Immature natural killer cell (primary cell): ENCODE data around the gene CYBC1. TPM values are rescaled to one million over a fixed set of nuclear protein-coding genes. Genes with fewer than 3 reads are reported as not detected.

Experiments used
- DNase-seq, 3 donors: peaks; one replicate each; pipeline ENCODE4 v3.0.0; 2022; ENCODE audit warnings: mixed read lengths in 1 of 3
- H3K27ac Mint-ChIP-seq, 6 donors: one replicate each; pipeline ENCODE4 v1.8.0; 2020; ENCODE audit warnings: mixed read lengths in 6 of 6, mild to moderate bottlenecking in 5 of 6, inconsistent platforms in 4 of 6, moderate library complexity in 3 of 6
- H3K27me3 Mint-ChIP-seq, 3 donors: one replicate each; pipeline ENCODE4 v1.8.0; 2020 to 2021; ENCODE audit warnings: low read depth in 3 of 3, mild to moderate bottlenecking in 3 of 3, mixed read lengths in 3 of 3, moderate library complexity in 3 of 3, inconsistent platforms in 1 of 3
- H3K36me3 Mint-ChIP-seq, 3 donors: one replicate each; pipeline ENCODE4 v1.8.0; 2020; ENCODE audit warnings: mixed read lengths in 3 of 3, inconsistent platforms in 2 of 3, mild to moderate bottlenecking in 2 of 3
- H3K4me1 Mint-ChIP-seq, 2 donors: one replicate each; pipeline ENCODE4 v1.8.0; 2020; ENCODE audit warnings: inconsistent platforms in 2 of 2, mild to moderate bottlenecking in 2 of 2, mixed read lengths in 2 of 2, moderate library complexity in 1 of 2
- H3K4me3 Mint-ChIP-seq, 5 donors: one replicate each; pipeline ENCODE4 v1.8.0; 2020; ENCODE audit warnings: mild to moderate bottlenecking in 5 of 5, mixed read lengths in 5 of 5, inconsistent platforms in 3 of 5, moderate library complexity in 3 of 5
- H3K9me3 Mint-ChIP-seq, 6 donors: one replicate each; pipeline ENCODE4 v1.8.0; 2020; ENCODE audit warnings: mild to moderate bottlenecking in 6 of 6, mixed read lengths in 6 of 6, inconsistent platforms in 4 of 6, moderate library complexity in 3 of 6
- polyA plus RNA-seq, 3 donors: library from polyadenylated mRNA; unstranded; fragments of 300-500 nt; fragmentation: Illumina TruSeq; gene quantifications; one replicate each; pipeline ENCODE4 v1.2.3, GENCODE V29; 2021

CYBC1 gene
- polyA plus RNA-seq, 3 donors from 2014 or later, result 182 to 246 (median 243) TPM

DNA sequence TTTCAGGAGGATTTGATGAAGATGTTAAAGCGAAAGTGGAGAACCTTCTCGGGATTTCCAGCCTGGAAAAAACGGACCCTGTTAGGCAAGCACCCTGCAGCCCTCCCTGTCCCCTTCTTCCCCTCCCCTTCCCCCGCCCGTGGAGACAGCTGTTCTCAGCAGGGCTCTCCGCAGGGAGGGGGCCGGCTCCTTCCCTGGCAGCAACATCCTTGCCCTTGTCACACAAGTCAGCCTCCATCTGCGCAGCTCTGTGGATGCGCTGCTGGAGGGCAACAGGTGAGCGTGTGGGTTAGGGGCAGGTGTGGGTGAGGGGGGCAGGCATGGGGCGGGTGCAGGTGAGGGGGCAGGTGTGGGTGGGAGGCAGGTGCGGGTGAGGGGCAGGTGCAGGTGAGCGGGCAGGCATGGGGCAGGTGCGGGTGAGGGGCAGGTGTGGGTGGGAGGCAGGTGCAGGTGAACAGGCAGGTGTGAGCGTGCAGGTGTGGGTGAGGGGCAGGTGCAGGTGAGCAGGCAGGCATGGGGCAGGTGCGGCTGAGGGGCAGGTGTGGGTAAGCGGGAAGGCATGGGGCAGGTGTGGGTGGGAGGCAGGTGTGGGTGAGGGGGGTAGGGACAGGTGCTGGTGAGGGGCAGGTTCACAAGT, 9.4 kb downstream of the CYBC1 start:
- DNase-seq, result no peak
- Mint-ChIP-seq H3K9me3 (no peaks in the 10 kb centered on the region), H3K4me3 (no peak overlapping the region), H3K27ac (peak overlapping the region in 2 of 6 donors; percentile 19 to 69), H3K27me3 (peaks cover 0 to 1% (median 0%) of the 10 kb centered on the region in 3 donors), H3K36me3 (no peaks in the 10 kb centered on the region), H3K4me1 (peaks cover 0 to 8% of the 10 kb centered on the region in 2 donors)

- H3K4me1 Mint-ChIP-seq, result peaks cover 4 to 9% of the 10 kb centered on the region in 2 donors
- no peak overlapping the region for H3K4me3 Mint-ChIP-seq
- H3K27me3 Mint-ChIP-seq, result peaks cover 0 to 1% (median 0%) of the 10 kb centered on the region in 3 donors
- H3K9me3 Mint-ChIP-seq, result no peaks in the 10 kb centered on the region
- no peaks in the 10 kb centered on the region for H3K36me3 Mint-ChIP-seq
- DNase-seq, result no peak
- H3K27ac Mint-ChIP-seq, result peak overlapping the region in 2 of 6 donors; percentile 43 to 69
These were observed 10.0 kb downstream of the CYBC1 start for GRCh38 chr17:82440469-82440981.

DNA sequence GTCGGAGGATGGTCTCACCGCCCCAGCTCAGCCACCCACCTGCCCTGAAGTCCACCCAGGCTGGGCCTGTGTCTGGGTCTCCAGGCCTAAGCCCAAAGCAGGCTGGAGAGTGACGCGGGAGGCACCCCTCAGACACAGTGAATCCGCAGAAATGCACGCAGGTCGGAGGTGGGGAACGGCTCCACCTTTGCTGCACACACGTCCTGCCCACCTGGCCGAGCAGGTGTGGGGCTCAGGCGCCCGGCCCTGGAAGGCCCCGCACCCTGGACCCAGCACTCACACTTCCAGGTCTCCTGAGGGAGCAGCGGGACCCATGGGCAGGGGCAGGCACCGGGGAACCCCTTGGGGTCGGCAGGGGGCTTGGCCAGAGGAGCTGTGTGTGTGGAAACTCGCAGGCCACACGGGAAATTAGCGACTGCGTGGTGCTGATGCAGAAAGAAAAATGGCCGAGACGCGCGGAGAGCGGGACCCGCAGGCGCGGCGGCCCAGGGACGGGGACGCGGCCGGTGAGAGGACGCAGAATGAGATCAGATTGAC, 10.7 kb downstream of the CYBC1 start:
- Mint-ChIP-seq H3K4me3 (no peak overlapping the region), H3K9me3 (no peaks in the 10 kb centered on the region), H3K27me3 (peaks cover 0 to 6% (median 0%) of the 10 kb centered on the region in 3 donors), H3K4me1 (peaks cover 10 to 15% of the 10 kb centered on the region in 2 donors), H3K36me3 (no peaks in the 10 kb centered on the region), H3K27ac (no peak overlapping the region)
- DNase-seq, result no peak

- DNase-seq, result no peak
- Mint-ChIP-seq H3K27me3 (peaks cover 0 to 6% (median 0%) of the 10 kb centered on the region in 3 donors), H3K9me3 (no peaks in the 10 kb centered on the region), H3K27ac (no peak overlapping the region), H3K36me3 (no peaks in the 10 kb centered on the region), H3K4me3 (no peak overlapping the region), H3K4me1 (peaks cover 16 to 21% of the 10 kb centered on the region in 2 donors)
These were observed 11.2 kb downstream of the CYBC1 start for GRCh38 chr17:82439194-82439828.

GRCh38 chr17:82438401-82439193, 12.0 kb downstream of the CYBC1 start:
- no peak overlapping the region for H3K27ac Mint-ChIP-seq
- DNase-seq, result no peak

GRCh38 chr17:82437325-82437668, 13.3 kb downstream of the CYBC1 start:
- Mint-ChIP-seq H3K27me3 (peaks cover 0 to 8% (median 0%) of the 10 kb centered on the region in 3 donors), H3K27ac (peak overlapping the region in 1 of 6 donors; percentile 40), H3K4me1 (peaks cover 24 to 28% of the 10 kb centered on the region in 2 donors), H3K9me3 (no peaks in the 10 kb centered on the region), H3K4me3 (no peak overlapping the region), H3K36me3 (no peaks in the 10 kb centered on the region)
- no peak for DNase-seq

More at GRCh38 chr17:82438401-82439193, 12.0 kb downstream of the CYBC1 start:
- no peaks in the 10 kb centered on the region for H3K9me3 Mint-ChIP-seq
- H3K4me3 Mint-ChIP-seq, result no peak overlapping the region
- peaks cover 23 to 26% of the 10 kb centered on the region in 2 donors for H3K4me1 Mint-ChIP-seq
- no peaks in the 10 kb centered on the region for H3K36me3 Mint-ChIP-seq
- H3K27me3 Mint-ChIP-seq, result peaks cover 0 to 6% (median 0%) of the 10 kb centered on the region in 3 donors

- Mint-ChIP-seq H3K9me3 (no peaks in the 10 kb centered on the region), H3K4me1 (peaks cover 24 to 30% of the 10 kb centered on the region in 2 donors), H3K27ac (no peak overlapping the region), H3K36me3 (no peaks in the 10 kb centered on the region), H3K4me3 (no peak overlapping the region), H3K27me3 (peaks cover 0 to 8% (median 0%) of the 10 kb centered on the region in 3 donors)
- DNase-seq, result no peak
These were observed 13.8 kb downstream of the CYBC1 start for GRCh38 chr17:82436601-82437324.

DNA sequence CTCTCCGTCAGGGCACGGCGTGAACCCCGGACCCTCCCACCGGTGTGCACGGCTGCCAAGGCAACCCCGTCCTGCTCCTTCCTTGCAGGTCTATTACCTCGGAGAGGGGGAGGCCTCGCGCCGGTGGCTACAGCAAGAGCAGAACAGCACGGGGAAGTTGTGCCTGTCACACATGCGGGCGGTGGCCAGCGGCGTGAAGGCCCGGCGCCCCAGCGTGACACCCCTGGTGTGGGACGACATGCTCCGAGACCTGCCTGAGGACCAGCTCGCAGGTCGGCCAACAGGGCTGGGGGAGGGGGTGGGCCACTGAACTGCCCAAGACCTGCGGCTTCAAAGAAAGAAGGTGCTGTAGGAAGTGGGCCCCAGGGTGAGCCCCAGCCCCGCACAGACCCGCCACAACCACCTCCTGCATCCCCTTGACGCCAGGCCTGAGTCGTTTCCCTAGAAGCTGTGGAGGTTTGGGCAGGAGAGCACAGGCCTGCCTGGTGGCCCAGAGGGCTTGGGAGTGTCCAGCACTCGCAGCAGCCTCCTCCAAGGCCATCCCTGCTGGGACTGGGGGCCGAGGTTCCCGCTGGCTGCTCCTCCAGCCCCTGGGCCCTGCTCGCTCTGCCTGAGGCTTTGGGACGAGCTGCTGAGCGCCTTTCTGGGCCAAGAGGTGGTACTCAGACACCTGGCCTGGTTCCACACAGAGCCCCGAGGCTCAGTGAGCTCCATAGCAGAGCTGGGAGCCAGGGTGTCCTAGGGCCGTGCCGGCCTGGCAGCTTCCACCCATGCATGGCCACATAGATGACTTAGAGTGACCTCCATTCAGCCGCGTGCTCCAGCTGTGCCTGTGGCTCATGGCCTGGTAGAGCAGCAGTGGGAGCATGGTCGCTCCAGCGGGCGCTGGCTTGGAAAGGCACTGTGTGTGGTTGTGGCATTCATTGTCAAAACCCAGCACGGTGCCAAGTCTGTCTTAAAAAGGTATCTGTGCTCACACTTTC, 14.7 kb downstream of the CYBC1 start:
- H3K36me3 Mint-ChIP-seq, result no peaks in the 10 kb centered on the region
- DNase-seq, result no peak
- no peaks in the 10 kb centered on the region for H3K9me3 Mint-ChIP-seq
- H3K4me1 Mint-ChIP-seq, result peaks cover 25 to 30% of the 10 kb centered on the region in 2 donors
- peak overlapping the region in 3 of 6 donors; percentile 71 to 88 (median 77) for H3K27ac Mint-ChIP-seq
- H3K4me3 Mint-ChIP-seq, result peak overlapping the region in 2 of 5 donors; percentile 46 to 71
- H3K27me3 Mint-ChIP-seq, result peaks cover 0 to 8% (median 0%) of the 10 kb centered on the region in 3 donors

- peak overlapping the region; percentile 45 to 88 (median 74) for H3K27ac Mint-ChIP-seq
These were observed 15.4 kb downstream of the CYBC1 start for GRCh38 chr17:82435103-82435502.

DNA sequence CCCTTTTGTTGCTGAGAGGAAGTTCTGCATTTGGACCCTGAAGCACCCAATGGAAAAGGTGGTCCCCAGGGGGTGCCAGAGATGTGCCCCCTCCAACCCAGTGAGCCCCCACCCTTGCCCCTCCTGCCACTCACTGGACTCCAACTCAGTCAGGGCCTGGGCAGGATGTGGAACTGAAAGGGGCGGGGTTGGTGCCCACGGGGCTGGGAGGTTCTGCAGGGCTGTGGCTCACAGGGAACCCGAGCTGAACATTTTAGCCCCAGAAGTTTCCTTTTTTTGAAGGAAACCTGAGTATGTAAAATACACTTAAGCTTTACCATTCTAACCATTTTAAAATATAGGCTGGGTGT, 16.4 kb downstream of the CYBC1 start:
- no peaks in the 10 kb centered on the region for H3K9me3 Mint-ChIP-seq
- H3K27ac Mint-ChIP-seq, result peak overlapping the region; percentile 65 to 88 (median 70)
- H3K36me3 Mint-ChIP-seq, result peaks cover 0 to 10% (median 0%) of the 10 kb centered on the region in 3 donors
- DNase-seq, result peak; percentile 54 to 56 (median 56)
- peaks cover 0 to 9% (median 0%) of the 10 kb centered on the region in 3 donors for H3K27me3 Mint-ChIP-seq
- H3K4me1 Mint-ChIP-seq, result peaks cover 42 to 47% of the 10 kb centered on the region in 2 donors
- peak overlapping the region; percentile 56 to 71 (median 66) for H3K4me3 Mint-ChIP-seq

More at GRCh38 chr17:82435103-82435502, 15.4 kb downstream of the CYBC1 start:
- DNase-seq, result no peak
- Mint-ChIP-seq H3K4me1 (peaks cover 33 to 38% of the 10 kb centered on the region in 2 donors), H3K36me3 (peaks cover 0 to 3% (median 0%) of the 10 kb centered on the region in 3 donors), H3K4me3 (peak overlapping the region; percentile 32 to 71 (median 46)), H3K27me3 (peaks cover 0 to 7% (median 0%) of the 10 kb centered on the region in 3 donors), H3K9me3 (no peaks in the 10 kb centered on the region)

DNA sequence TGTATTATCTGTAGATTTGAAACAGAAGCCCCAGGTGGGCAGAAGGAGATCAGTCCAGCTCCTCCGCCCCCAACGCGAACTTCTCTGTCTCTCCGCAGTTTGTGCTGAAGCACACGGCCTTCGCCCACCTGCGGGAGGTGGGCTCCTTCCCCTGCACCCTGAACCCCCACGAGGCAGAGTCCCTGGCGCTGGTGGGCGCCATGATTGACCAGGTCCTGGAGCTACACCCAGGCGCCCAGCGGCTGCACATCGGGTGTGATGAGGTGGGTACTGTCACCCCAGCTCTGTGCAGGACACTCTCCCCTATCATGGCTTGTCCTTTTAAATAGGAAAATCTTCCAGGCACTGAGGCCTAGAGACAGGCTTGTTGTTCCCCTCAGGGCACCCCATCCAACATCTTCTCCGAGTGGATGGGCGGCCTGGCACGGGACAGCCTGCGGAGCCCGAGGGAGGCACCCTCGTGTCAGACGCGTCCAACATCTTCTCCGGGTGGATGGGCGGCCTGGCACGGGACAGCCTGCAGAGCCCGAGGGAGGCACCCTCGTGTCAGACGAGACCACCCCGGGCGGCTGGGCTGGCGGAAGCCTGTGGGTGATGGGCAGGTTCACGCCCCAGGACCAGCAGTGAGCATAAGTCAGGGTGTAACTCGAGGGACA, 16.9 kb downstream of the CYBC1 start:
- H3K9me3 Mint-ChIP-seq, result no peaks in the 10 kb centered on the region
- DNase-seq, result no peak
- peaks cover 0 to 9% (median 0%) of the 10 kb centered on the region in 3 donors for H3K27me3 Mint-ChIP-seq
- peak overlapping the region; percentile 56 to 71 (median 66) for H3K4me3 Mint-ChIP-seq
- peaks cover 0 to 10% (median 0%) of the 10 kb centered on the region in 3 donors for H3K36me3 Mint-ChIP-seq
- H3K4me1 Mint-ChIP-seq, result peaks cover 44 to 52% of the 10 kb centered on the region in 2 donors
- H3K27ac Mint-ChIP-seq, result peak overlapping the region; percentile 65 to 77 (median 73)
